HG03103 (cell line): Measurements from ENCODE around the gene FMN2.
"Not testable (repeated sequence)": the region's sequence is repeated elsewhere in the genome, so short reads cannot be mapped to it uniquely, and the experiment has no call there.

Experiments used
- ATAC-seq: cut with Tn5 transposase; IDR thresholded peaks from one replicate; pipeline ENCODE4 v1.9.1; 2021; ENCODE audit warnings: low read depth; ENCODE audit not compliant: unreplicated experiment

Gene FMN2

GRCh38 chr1:240134596-240134995 is 42.9 kb downstream of the FMN2 start:
- ATAC-seq: no peak

GRCh38 chr1:240136402-240136801 is 44.7 kb downstream of the FMN2 start:
- no peak for ATAC-seq

DNA sequence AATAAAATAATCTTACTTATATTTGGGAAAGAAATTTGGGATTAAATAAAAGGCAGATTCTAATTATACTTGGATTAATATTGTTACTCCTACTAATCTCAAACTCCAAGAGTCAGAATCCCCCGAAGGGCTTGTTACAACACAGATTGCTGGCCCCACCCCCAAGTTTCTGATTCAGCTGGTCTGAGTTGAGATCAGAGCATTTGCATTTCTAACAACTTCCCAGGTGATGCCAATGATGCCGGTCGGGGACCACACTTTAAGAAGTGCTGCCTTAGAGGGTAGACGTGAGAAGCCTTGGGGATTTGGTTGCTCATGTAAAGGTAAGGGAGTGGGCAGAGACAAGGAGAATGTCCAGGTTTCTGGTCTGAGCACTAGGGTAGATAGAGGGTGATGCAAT is 47.2 kb downstream of the FMN2 start:
- ATAC-seq: no peak

DNA sequence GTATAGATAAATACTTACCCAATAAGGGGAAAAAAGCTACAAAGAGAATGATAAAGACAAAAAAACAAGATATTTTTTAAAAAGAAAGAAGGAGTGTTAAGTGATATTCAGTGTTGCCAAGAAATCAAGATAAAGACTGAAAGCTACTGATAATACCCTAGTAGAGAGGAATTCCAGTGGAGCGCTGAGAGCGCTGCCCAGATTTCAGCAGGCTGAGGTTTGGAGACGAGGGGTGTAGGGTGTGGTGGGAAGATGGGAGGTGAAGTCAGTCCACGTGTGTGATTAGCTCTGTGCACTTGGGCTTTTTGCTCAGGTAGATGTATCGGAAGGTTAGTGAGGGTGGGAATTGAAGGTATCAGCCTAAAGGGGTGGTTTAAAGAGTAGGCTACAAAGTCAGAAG is 47.8 kb downstream of the FMN2 start:
- no peak for ATAC-seq

- no peak for ATAC-seq
These were observed 53.4 kb downstream of the FMN2 start for GRCh38 chr1:240145120-240145519.

- ATAC-seq: no peak
These were observed 56.6 kb downstream of the FMN2 start for GRCh38 chr1:240148333-240148732.

- peak; percentile 57 for ATAC-seq
These were observed 57.9 kb downstream of the FMN2 start for GRCh38 chr1:240149484-240150094.

DNA sequence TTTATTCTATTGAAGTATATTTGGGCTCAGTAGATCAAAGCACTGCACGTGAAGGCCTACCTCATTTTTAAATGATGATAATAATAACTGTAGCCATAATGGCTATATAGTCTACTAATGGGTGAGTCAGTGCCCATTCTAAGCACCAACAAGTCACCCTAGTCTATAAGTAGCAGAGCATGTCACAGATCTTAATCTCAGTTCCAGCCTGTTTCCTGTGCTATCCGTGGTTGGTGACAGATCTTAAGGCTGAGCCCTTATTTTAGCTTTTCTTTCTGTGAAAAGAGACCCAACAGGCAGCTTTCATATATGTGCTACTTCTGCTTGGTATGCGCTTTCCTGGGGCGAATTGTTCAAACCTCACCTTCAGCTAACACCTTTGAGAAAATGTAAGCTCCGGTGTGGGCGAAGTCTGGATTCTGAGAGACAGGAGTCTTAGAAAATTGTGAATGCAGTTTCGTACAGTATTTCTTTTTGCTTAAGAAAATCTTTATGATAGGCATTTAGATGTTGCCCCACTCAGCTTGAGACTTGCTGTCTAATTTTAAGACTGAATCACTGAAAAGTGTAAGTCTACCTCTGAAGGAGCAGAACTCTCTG is 59.6 kb downstream of the FMN2 start:
- ATAC-seq: no peak

GRCh38 chr1:240152611-240153297 is 61.1 kb downstream of the FMN2 start:
- no peak for ATAC-seq

GRCh38 chr1:240155605-240156004 is 63.9 kb downstream of the FMN2 start:
- ATAC-seq: no peak

DNA sequence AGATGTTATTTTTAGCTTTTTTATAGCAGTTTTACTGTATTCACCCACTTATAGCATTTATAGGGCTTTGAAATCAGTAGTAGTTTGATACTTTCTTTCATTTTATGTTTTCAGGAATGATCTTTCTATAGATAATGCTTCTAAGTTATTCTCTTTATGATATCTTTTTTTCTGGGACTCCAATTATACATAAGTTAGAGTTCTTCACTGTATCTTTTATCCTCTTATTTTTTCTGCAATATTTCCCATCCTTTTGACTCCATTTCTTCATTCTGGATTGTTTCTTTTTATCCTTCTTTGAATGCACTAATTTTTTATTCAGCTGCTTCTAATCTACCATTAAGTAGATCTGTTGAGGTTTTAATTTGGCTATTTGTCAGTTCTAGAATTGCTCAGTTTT is 73.1 kb downstream of the FMN2 start:
- ATAC-seq: no peak

- ATAC-seq: no peak
These were observed 77.5 kb downstream of the FMN2 start for GRCh38 chr1:240169188-240169587.

GRCh38 chr1:240170266-240170665 is 78.6 kb downstream of the FMN2 start:
- ATAC-seq: no peak

GRCh38 chr1:240170806-240171205 is 79.1 kb downstream of the FMN2 start:
- ATAC-seq: no peak

GRCh38 chr1:240171907-240172306 is 80.2 kb downstream of the FMN2 start:
- ATAC-seq: no peak

DNA sequence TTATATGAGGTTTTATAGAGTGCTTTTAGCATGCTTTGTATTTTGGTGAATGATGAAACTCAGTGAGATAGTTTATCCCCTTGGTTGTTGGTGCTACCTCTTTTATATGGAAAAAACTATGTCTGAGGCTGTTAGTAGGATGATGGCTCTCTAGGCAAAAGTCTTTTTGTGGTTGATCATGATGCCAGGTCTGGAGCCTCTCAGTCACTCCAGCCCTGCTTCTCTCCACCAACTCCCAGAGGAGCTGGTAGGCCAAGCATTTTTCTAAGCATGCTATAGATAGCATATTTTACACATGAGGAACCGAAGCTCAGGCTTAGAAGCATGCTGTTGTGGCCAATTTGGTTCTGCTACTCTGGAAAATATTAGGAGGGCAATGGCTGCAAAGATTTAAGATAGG is 82.2 kb downstream of the FMN2 start:
- no peak for ATAC-seq

GRCh38 chr1:240174734-240175133 is 83.1 kb downstream of the FMN2 start:
- no peak for ATAC-seq

GRCh38 chr1:240178366-240178765 is 86.7 kb downstream of the FMN2 start:
- no peak for ATAC-seq

DNA sequence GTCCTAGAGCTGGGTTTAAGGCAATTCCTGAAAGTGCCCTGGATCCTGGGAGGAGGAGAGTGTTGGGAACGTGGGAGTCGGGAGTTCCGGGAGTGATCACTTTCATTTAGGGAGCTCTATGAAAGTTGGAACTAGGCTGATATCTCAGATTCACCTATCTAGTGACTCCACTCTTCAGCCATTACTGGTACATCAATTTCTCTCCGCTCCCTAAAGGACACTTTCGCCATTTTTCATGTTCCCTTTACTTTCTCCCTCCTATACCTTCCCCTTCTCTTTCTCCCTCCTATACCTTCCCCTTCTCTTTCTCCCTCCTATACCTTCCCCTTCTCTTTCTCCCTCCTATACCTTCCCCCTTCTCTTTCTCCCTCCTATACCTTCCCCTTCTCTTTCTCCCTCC is 93.0 kb downstream of the FMN2 start:
- ATAC-seq: not testable (repeated sequence)

DNA sequence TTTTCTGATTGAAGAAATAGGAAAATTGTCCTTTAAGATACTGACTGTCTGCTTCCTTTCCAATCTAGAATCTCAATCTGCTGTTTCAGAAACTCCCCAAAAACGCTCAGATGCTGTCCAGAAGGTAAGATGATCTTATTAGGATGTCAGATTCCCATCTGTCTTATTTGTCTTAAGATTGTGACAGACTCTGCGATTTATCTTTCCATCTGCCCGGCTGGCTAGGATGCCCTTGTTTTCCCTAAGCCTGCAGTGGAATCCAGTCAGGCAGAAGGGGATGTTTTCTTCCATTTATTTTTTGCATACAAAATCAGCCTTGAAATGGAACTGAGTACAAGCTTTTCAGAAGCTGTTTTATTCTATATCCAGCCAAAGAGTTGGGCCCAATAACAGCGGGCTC is 96.5 kb downstream of the FMN2 start:
- ATAC-seq: no peak

- peak; percentile 82 for ATAC-seq
These were observed 97.8 kb downstream of the FMN2 start for GRCh38 chr1:240189386-240189989.
